Breast epithelium (tissue), 4 donors: ENCODE data around the gene LINGO4. TPM values are rescaled to one million over a fixed set of nuclear protein-coding genes. Genes with fewer than 3 reads are reported as not detected.
"Not testable (repeated sequence)": the region's sequence is repeated elsewhere in the genome, so short reads cannot be mapped to it uniquely, and the experiment has no call there.

Experiments
- DNase-seq, 2 donors: peaks; one replicate each; pipeline ENCODE4 v3.0.0-alpha.2; 2019; ENCODE audit warnings: low spot score in 2 of 2
- H3K27ac ChIP-seq, 2 donors: fragments of 200-600 bp; sonication (generic) in 1 of 2; one replicate each; pipeline ENCODE4 v1.5.1; 2016 to 2019; ENCODE audit warnings: mild to moderate bottlenecking in 1 of 2
- H3K27me3 ChIP-seq, 2 donors: fragments of 200-600 bp; sonication (generic) in 1 of 2; one replicate each; pipeline versions ENCODE4 v1.5.1 to v1.6.0; 2017 to 2019; ENCODE audit warnings: control low read depth in 1 of 2, mild to moderate bottlenecking in 1 of 2
- H3K36me3 ChIP-seq: fragments of 200-600 bp; one replicate; pipeline ENCODE4 v1.5.1; 2019
- H3K4me1 ChIP-seq, 2 donors: fragments of 200-600 bp; sonication (generic); one replicate each; pipeline ENCODE4 v1.5.1; 2016 to 2019; ENCODE audit warnings: control low read depth in 1 of 2
- H3K4me3 ChIP-seq, 3 donors: fragments of 200-600 bp; sonication (generic); 1 replicate in 2 of 3; 2 replicates in 1 of 3; pipeline ENCODE4 v1.5.1; 2016 to 2019; ENCODE audit warnings: mild to moderate bottlenecking in 3 of 3, moderate library complexity in 2 of 3
- H3K9me3 ChIP-seq, 2 donors: fragments of 200-600 bp; sonication (generic) in 1 of 2; one replicate each; pipeline ENCODE4 v1.5.1; 2016 to 2019; ENCODE audit warnings: control low read depth in 1 of 2
- POLR2A ChIP-seq: fragments of 450-650 bp; IDR thresholded peaks from one replicate; pipeline ENCODE4 v1.6.1; 2016; ENCODE audit warnings: antibody characterized with exemption, mild to moderate bottlenecking, moderate library complexity
- POLR2AphosphoS5 ChIP-seq, 3 donors: sonication (generic); formaldehyde crosslinking; IDR thresholded peaks; one replicate each; pipeline ENCODE4 v1.6.1; 2017; ENCODE audit warnings: antibody characterized with exemption in 3 of 3
- intact Hi-C: fragments of 100-400 bp; cut with DNase I; formaldehyde crosslinking; loops from one replicate; pipeline ENCODE4 v1.15.1; 2023; ENCODE audit warnings: low total_unique reads
- total RNA-seq, 3 donors: library from RNA; depleted of rRNA; stranded (reverse); fragments of >200 nt; gene quantifications; one replicate each; pipeline ENCODE4 v1.1.0, GENCODE V29; 2016
- TF ChIP-seq, protein P1 (sequence below), 3 donors: fragments of 450-650 bp; IDR thresholded peaks; one replicate each; pipeline ENCODE4 v1.5.1; 2016 to 2017; ENCODE audit warnings: antibody characterized with exemption in 3 of 3, mild to moderate bottlenecking in 3 of 3, moderate library complexity in 3 of 3

LINGO4 gene
- total RNA-seq, 3 donors from 2014 or later, result 0.16 to 0.88 (median 0.33) TPM

DNA sequence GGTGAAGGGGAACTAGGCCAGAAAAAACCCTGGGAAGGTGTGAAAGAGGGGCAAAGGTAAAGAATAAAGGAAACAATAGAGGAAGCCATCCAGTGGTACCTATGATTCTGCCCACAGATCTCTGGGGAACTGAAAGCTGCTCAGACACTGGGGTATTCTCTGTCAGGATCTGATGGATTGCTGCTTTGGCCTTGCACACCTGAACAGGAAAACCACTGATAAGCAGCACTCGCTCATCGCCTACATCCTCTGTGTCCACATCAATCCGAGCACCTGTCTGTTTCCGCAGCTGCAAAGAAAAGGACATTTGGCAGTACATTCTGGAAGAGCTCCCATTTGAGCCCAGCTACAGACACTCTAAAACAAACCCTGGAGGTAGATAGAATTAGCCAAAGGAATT lies 25.4 kb downstream of the LINGO4 start:
- Histone ChIP-seq H3K27me3 (no peaks in the 10 kb centered on the region), H3K4me1 (no peaks in the 10 kb centered on the region), H3K36me3 (no peaks in the 10 kb centered on the region), H3K9me3 (no peaks in the 10 kb centered on the region), H3K27ac (no peak overlapping the region), H3K4me3 (no peak overlapping the region)
- DNase-seq, result no peak
- intact Hi-C loops, result no loop called here
- no peak for TF ChIP-seq POLR2AphosphoS5 (IDR thresholded peaks at IDR 0.05)
- TF ChIP-seq, protein P1, sequence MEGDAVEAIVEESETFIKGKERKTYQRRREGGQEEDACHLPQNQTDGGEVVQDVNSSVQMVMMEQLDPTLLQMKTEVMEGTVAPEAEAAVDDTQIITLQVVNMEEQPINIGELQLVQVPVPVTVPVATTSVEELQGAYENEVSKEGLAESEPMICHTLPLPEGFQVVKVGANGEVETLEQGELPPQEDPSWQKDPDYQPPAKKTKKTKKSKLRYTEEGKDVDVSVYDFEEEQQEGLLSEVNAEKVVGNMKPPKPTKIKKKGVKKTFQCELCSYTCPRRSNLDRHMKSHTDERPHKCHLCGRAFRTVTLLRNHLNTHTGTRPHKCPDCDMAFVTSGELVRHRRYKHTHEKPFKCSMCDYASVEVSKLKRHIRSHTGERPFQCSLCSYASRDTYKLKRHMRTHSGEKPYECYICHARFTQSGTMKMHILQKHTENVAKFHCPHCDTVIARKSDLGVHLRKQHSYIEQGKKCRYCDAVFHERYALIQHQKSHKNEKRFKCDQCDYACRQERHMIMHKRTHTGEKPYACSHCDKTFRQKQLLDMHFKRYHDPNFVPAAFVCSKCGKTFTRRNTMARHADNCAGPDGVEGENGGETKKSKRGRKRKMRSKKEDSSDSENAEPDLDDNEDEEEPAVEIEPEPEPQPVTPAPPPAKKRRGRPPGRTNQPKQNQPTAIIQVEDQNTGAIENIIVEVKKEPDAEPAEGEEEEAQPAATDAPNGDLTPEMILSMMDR (IDR thresholded peaks at IDR 0.05), result no peak

DNA sequence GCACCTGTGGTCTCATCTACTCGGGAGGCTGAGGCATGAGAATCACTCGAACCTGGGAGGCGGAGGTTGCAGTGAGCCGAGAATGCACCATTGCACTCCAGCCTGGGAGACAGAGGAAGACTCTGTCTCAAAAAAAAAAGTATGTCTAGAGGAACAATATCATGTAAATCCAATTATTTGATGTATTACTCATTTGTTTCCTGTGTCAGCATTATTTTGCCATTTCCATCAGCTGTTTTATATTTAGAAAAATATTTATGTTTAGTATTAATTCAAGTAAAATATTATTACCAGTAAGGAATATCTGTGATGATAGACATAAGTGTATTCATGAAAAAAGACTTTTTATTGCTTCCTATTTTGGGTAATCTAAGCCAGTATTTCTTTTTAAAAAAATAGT lies 27.9 kb downstream of the LINGO4 start:
- intact Hi-C loops, result no loop called here
- no peak overlapping the region for H3K27ac ChIP-seq
- no peaks in the 10 kb centered on the region for H3K36me3 ChIP-seq
- H3K4me1 ChIP-seq, result no peaks in the 10 kb centered on the region
- H3K9me3 ChIP-seq, result no peaks in the 10 kb centered on the region
- no peak for DNase-seq
- no peaks in the 10 kb centered on the region for H3K27me3 ChIP-seq
- no peak overlapping the region for H3K4me3 ChIP-seq
- TF ChIP-seq POLR2A (no peak), POLR2AphosphoS5 (IDR thresholded peaks at IDR 0.05) (no peak)
- TF ChIP-seq, protein P1 (IDR thresholded peaks at IDR 0.05), result no peak

DNA sequence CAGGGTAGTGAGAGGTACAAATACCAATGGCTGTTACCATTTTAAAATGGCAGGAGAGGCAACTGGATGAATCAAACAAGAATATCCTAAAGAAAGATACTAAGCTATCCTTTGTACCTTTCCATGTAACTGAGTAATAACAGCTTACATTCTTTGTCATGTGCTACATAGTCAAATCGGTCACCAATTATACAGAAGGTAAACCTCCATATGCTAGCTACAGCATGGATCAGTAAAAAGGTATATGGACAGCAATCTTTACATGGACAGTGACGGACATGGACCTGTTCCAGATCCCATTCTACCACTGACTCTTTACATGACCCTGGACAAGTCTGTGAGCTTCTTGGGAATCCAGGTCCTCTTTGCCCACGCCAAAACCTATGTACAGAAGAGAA lies 28.6 kb downstream of the LINGO4 start:
- no peak for TF ChIP-seq POLR2A
- no peak for TF ChIP-seq POLR2AphosphoS5 (IDR thresholded peaks at IDR 0.05)
- TF ChIP-seq, protein P1 (IDR thresholded peaks at IDR 0.05), result no peak
- H3K4me3 ChIP-seq, result no peak overlapping the region
- no peaks in the 10 kb centered on the region for H3K36me3 ChIP-seq
- no peak overlapping the region for H3K27ac ChIP-seq
- no peak for DNase-seq
- no peaks in the 10 kb centered on the region for H3K27me3 ChIP-seq
- no peaks in the 10 kb centered on the region for H3K4me1 ChIP-seq
- intact Hi-C loops, result no loop called here
- no peaks in the 10 kb centered on the region for H3K9me3 ChIP-seq

DNA sequence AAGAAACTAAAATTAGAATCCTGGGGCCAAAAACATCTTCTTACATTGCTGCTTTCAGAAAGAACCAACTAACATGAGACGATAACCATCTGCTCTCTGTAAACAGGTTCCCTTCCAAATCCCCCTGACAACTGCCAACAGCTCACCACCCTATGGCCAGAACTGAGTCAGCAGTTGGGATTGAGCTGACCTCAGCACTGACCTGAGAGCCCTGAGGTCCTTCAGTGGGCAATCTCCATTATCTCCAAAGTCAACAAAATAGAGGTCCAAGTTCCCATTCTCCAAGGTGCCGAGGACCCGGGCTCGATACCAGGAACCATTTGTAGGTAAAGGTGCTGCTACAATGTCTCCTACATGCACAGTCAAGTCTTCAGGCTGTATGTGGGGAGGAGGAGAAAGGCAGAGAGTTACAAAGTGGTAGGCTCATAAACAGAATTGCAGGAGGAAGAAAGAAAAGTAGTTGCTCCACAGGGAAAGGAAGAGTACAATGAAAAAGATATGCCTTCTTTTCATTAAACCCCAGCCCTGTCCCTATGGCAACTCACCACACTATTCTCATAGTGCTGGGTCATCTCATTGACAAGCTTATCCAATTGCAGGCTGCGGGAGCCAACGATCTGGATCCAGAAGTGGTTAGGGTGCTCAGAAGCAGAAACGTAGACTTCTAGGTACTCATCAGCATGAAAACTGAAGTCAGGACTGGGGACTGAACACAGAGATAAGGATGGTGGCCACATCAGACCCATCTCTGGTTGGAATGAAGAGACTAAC lies 29.1 kb downstream of the LINGO4 start:
- no peak for DNase-seq
- Histone ChIP-seq H3K27ac (no peak overlapping the region), H3K4me3 (no peak overlapping the region), H3K4me1 (no peaks in the 10 kb centered on the region), H3K27me3 (no peaks in the 10 kb centered on the region), H3K9me3 (no peaks in the 10 kb centered on the region), H3K36me3 (no peaks in the 10 kb centered on the region)
- intact Hi-C loops, result no loop called here
- TF ChIP-seq POLR2AphosphoS5 (IDR thresholded peaks at IDR 0.05), result no peak
- TF ChIP-seq POLR2A, result no peak

DNA sequence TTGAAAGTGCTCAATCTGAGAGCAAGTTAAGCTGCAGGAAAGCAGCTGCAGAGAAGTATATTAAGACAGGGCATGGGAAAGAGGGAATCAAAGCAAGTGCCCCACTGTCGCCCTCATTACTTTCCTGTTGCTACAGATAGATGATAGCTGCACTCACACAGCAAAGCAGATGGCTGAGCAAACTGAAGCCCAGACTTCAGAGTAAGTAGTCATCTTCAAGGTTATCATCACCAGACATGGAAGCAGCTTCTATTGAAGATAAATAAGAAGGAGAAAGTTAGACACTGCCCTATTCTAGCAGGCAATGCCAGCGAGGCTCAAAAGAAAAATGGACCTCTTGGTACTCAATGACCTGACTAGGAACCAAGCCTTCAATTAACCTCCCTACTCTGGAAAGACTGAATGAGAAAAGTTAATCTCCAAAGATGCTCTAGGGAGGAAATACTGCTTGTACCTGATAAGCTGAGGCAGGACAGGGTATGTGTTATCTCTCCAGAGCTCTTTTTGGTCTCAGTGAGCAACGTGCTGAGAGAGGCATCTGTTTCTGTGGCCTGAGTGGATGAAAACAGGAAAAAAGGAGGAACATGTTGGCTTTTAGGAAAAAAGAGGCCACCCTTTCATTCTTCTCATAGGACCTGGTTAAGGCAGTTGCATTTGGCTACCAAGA lies 30.8 kb downstream of the LINGO4 start:
- no peaks in the 10 kb centered on the region for H3K27me3 ChIP-seq
- TF ChIP-seq POLR2A (no peak), POLR2AphosphoS5 (IDR thresholded peaks at IDR 0.05) (no peak)
- no peaks in the 10 kb centered on the region for H3K9me3 ChIP-seq
- intact Hi-C loops, result no loop called here
- H3K4me3 ChIP-seq, result no peak overlapping the region
- no peak for DNase-seq
- H3K4me1 ChIP-seq, result no peaks in the 10 kb centered on the region
- no peaks in the 10 kb centered on the region for H3K36me3 ChIP-seq
- no peak overlapping the region for H3K27ac ChIP-seq

DNA sequence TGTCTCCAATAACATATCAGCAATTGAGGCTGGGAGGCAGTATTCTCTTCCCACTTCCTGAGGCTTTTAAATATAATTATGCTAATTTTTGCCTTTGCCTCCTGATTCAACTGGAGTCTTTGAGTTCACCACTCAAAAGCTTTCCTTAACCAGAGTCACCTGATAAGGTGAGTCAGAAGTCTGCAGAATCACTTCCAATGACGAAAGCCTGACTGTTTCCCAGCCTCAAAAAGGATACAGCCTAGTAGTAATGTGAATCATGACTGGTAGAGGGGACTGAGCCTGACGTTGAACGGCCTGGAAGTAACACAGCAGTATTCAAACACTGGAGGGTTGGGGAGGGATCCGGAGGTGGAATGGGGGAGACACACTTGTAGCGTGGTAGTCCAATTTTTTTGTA lies 31.5 kb downstream of the LINGO4 start:
- no peaks in the 10 kb centered on the region for H3K9me3 ChIP-seq
- H3K27me3 ChIP-seq, result no peaks in the 10 kb centered on the region
- DNase-seq, result no peak
- no peaks in the 10 kb centered on the region for H3K4me1 ChIP-seq
- H3K4me3 ChIP-seq, result no peak overlapping the region
- intact Hi-C loops, result no loop called here
- no peak overlapping the region for H3K27ac ChIP-seq
- TF ChIP-seq POLR2AphosphoS5 (IDR thresholded peaks at IDR 0.05) (no peak), POLR2A (no peak)
- TF ChIP-seq, protein P1 (IDR thresholded peaks at IDR 0.05), result no peak
- no peaks in the 10 kb centered on the region for H3K36me3 ChIP-seq

DNA sequence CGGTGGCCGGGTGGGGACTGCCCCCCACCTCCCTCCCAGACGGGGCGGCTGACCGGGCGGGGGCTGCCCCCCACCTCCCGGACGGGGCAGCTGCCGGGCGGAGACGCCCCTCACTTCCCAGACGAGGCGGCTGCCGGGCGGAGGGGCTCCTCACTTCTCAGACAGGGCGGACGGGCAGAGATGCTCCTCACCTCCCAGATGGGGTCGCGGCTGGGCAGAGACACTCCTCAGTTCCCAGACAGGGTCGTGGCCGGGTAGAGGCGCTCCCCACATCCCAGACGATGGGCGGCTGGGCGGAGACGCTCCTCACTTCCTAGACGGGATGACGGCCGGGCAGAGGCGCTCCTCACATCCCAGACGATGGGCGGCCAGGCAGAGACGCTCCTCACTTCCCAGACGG lies 35.9 kb downstream of the LINGO4 start:
- H3K9me3 ChIP-seq, intact Hi-C loops, H3K27ac ChIP-seq, H3K27me3 ChIP-seq, H3K4me3 ChIP-seq, H3K36me3 ChIP-seq, H3K4me1 ChIP-seq, DNase-seq: not testable (repeated sequence)

DNA sequence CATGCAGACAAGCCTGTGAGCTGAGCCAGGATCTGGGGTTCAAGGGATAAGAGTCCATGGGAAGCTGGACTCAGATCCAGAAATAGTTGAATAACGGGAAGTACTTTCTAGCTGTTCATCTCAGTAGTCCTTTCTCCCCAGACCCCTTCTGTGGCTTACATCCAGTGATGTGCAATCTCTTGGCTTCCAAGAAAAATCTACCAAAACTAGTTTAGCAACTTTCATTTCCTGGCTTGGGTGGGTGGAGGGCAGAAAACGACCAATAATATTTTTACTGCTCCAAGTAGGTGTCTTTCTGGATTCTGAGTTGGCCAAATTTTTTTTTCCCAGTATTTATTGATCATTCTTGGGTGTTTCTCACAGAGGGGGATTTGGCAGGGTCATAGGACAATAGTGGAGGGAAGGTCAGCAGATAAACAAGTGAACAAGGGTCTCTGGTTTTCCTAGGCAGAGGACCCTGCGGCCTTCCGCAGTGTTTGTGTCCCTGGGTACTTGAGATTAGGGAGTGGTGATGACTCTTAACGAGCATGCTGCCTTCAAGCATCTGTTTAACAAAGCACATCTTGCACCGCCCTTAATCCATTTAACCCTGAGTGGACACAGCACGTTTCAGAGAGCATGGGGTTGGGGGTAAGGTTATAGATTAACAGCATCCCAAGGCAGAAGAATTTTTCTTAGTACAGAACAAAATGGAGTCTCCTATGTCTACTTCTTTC lies 36.7 kb downstream of the LINGO4 start:
- H3K9me3 ChIP-seq, H3K4me1 ChIP-seq, DNase-seq, H3K27me3 ChIP-seq, intact Hi-C loops, H3K36me3 ChIP-seq, H3K4me3 ChIP-seq: not testable (repeated sequence)
- H3K27ac ChIP-seq, result peak overlapping the region; percentile 27 to 37
